ENCODE measurements around the gene PRKAG2.

- no peak for TF ChIP-seq POLR2A (IDR thresholded peaks at IDR 0.05)
- no peak for TF ChIP-seq CTCF (IDR thresholded peaks at IDR 0.05)
- no peak for TF ChIP-seq EP300 (IDR thresholded peaks at IDR 0.05; ENCODE audit: low read depth)
- no peak for TF ChIP-seq POLR2AphosphoS5 (IDR thresholded peaks at IDR 0.05)
These were observed 172.5 kb downstream of the PRKAG2 start for GRCh38 chr7:151704299-151704959.

Data from transverse colon (tissue), 4 donors.